OCI-LY1 (cell line): ENCODE data around the gene CSMD2.

ENCODE experiments used
- H2AFZ ChIP-seq: fragments of 200-600 bp; sonication (generic), shearing (Covaris generic); 2 replicates; pipeline ENCODE4 v1.6.0; 2014; ENCODE audit warnings: antibody characterized with exemption, mild to moderate bottlenecking, low read length
- H3F3A ChIP-seq: fragments of 200-600 bp; sonication (generic), shearing (Covaris generic); 2 replicates; pipeline ENCODE4 v1.6.0; 2014; ENCODE audit warnings: mild to moderate bottlenecking, antibody characterized with exemption, low read length, moderate library complexity; ENCODE audit not compliant: insufficient read depth
- H3K27ac ChIP-seq: fragments of 200-600 bp; sonication (generic); 2 replicates; pipeline ENCODE4 v1.5.1; 2014; ENCODE audit warnings: low read length, mixed run types, mild to moderate bottlenecking, low read depth; ENCODE audit not compliant: poor library complexity, severe bottlenecking
- H3K27me3 ChIP-seq: fragments of 200-600 bp; sonication (generic); 2 replicates; pipeline ENCODE4 v1.6.0; 2014; ENCODE audit warnings: antibody characterized with exemption, mild to moderate bottlenecking, low read length, moderate library complexity; ENCODE audit not compliant: insufficient read depth
- H3K36me3 ChIP-seq: fragments of 200-600 bp; sonication (generic); 2 replicates; pipeline ENCODE4 v1.6.1; 2014; ENCODE audit warnings: mild to moderate bottlenecking, antibody characterized with exemption, low read length, moderate library complexity, mixed read lengths; ENCODE audit not compliant: insufficient read depth
- H3K4me1 ChIP-seq: fragments of 200-600 bp; sonication (generic); 2 replicates; pipeline ENCODE4 v1.5.1; 2014; ENCODE audit warnings: mild to moderate bottlenecking, low read length, moderate library complexity; ENCODE audit not compliant: insufficient read depth, severe bottlenecking
- H3K4me2 ChIP-seq: fragments of 200-600 bp; sonication (generic), shearing (Covaris generic); 2 replicates; pipeline ENCODE4 v1.6.1; 2014; ENCODE audit warnings: low read length
- H3K4me3 ChIP-seq: fragments of 200-600 bp; sonication (generic); 2 replicates; pipeline ENCODE4 v1.5.1; 2014; ENCODE audit warnings: low read length, low read depth, mild to moderate bottlenecking, mixed read lengths; ENCODE audit not compliant: poor library complexity, severe bottlenecking
- H3K79me2 ChIP-seq: fragments of 200-600 bp; shearing (Covaris generic); 2 replicates; pipeline ENCODE4 v1.6.1; 2016; ENCODE audit warnings: mixed run types, low read length, mixed read lengths; ENCODE audit not compliant: insufficient read depth
- H3K9ac ChIP-seq: fragments of 200-600 bp; sonication (generic), shearing (Covaris generic); 2 replicates; pipeline ENCODE4 v1.6.1; 2014; ENCODE audit warnings: mild to moderate bottlenecking, low read length, mixed read lengths
- H3K9me2 ChIP-seq: fragments of 200-600 bp; sonication (generic), shearing (Covaris generic); 2 replicates; pipeline ENCODE4 v1.6.1; 2014; ENCODE audit warnings: low read depth, mild to moderate bottlenecking, low read length, mixed read lengths
- H3K9me3 ChIP-seq: fragments of 200-600 bp; shearing (Covaris generic); 2 replicates; pipeline ENCODE4 v1.6.1; 2014; ENCODE audit warnings: low read length, mixed read lengths
- H4K20me1 ChIP-seq: fragments of 200-600 bp; sonication (generic), shearing (Covaris generic); 2 replicates; pipeline ENCODE4 v1.6.0; 2016; ENCODE audit warnings: mild to moderate bottlenecking, low read length; ENCODE audit not compliant: insufficient read depth
- CTCF ChIP-seq: fragments of 200-600 bp; sonication (generic), shearing (Covaris generic); IDR thresholded peaks from 2 replicates; pipeline ENCODE4 v1.5.1; 2017; ENCODE audit warnings: mild to moderate bottlenecking, antibody characterized with exemption, low read length, moderate library complexity, mixed read lengths
- EZH2 ChIP-seq: fragments of 200-600 bp; sonication (generic), shearing (Covaris generic); IDR thresholded peaks from 2 replicates; pipeline ENCODE4 v1.8.0; 2017; ENCODE audit warnings: borderline replicate concordance, mixed run types, mild to moderate bottlenecking, antibody characterized with exemption, low read length, moderate library complexity, mixed read lengths

Gene CSMD2

GRCh38 chr1:33820804-33821203 is 344.2 kb downstream of the CSMD2 start:
- TF ChIP-seq EZH2 (no peak), CTCF (no peak)
- no peak overlapping the region for H3K4me2 ChIP-seq
- no peaks in the 10 kb centered on the region for H3K9me2 ChIP-seq
- no peak overlapping the region for H3K27ac ChIP-seq
- H2AFZ ChIP-seq: no peak overlapping the region
- no peak overlapping the region for H3K9ac ChIP-seq
- H3K79me2 ChIP-seq: no peaks in the 10 kb centered on the region
- no peaks in the 10 kb centered on the region for H3F3A ChIP-seq
- H3K36me3 ChIP-seq: no peaks in the 10 kb centered on the region
- no peaks in the 10 kb centered on the region for H3K27me3 ChIP-seq
- no peaks in the 10 kb centered on the region for H3K4me1 ChIP-seq
- no peaks in the 10 kb centered on the region for H3K9me3 ChIP-seq
- no peak overlapping the region for H3K4me3 ChIP-seq
- no peaks in the 10 kb centered on the region for H4K20me1 ChIP-seq

- no peak overlapping the region for H3K9ac ChIP-seq
- H3F3A ChIP-seq: no peaks in the 10 kb centered on the region
- H3K27me3 ChIP-seq: no peaks in the 10 kb centered on the region
- H3K9me3 ChIP-seq: no peaks in the 10 kb centered on the region
- no peaks in the 10 kb centered on the region for H4K20me1 ChIP-seq
- H2AFZ ChIP-seq: no peak overlapping the region
- no peak overlapping the region for H3K4me2 ChIP-seq
- no peaks in the 10 kb centered on the region for H3K36me3 ChIP-seq
- H3K27ac ChIP-seq: no peak overlapping the region
- no peak overlapping the region for H3K4me3 ChIP-seq
- H3K79me2 ChIP-seq: no peaks in the 10 kb centered on the region
- no peaks in the 10 kb centered on the region for H3K4me1 ChIP-seq
- TF ChIP-seq CTCF (no peak), EZH2 (no peak)
- no peaks in the 10 kb centered on the region for H3K9me2 ChIP-seq
Observed at GRCh38 chr1:33819913-33820311, 345.1 kb downstream of the CSMD2 start.

- Histone ChIP-seq H3F3A (no peaks in the 10 kb centered on the region), H3K9ac (no peak overlapping the region), H3K9me3 (no peaks in the 10 kb centered on the region), H3K4me1 (no peaks in the 10 kb centered on the region), H3K9me2 (no peaks in the 10 kb centered on the region), H2AFZ (no peak overlapping the region), H4K20me1 (no peaks in the 10 kb centered on the region), H3K36me3 (no peaks in the 10 kb centered on the region), H3K27ac (no peak overlapping the region), H3K4me3 (no peak overlapping the region), H3K4me2 (no peak overlapping the region), H3K27me3 (no peaks in the 10 kb centered on the region), H3K79me2 (no peaks in the 10 kb centered on the region)
- TF ChIP-seq CTCF (no peak), EZH2 (no peak)
Observed at GRCh38 chr1:33819290-33819912, 345.6 kb downstream of the CSMD2 start.
